ENCODE data around the gene TNFRSF13B. TPM values are rescaled to one million over a fixed set of nuclear protein-coding genes. Genes with fewer than 3 reads are reported as not detected.
"Not testable (repeated sequence)": the region's sequence is repeated elsewhere in the genome, so short reads cannot be mapped to it uniquely, and the experiment has no call there.

TNFRSF13B gene
- total RNA-seq, 1 donor: not detected

GRCh38 chr17:16972346-16972745 lies 428 bp upstream of the TNFRSF13B start:
- DNase-seq (ENCODE audit: low read depth): no peak
- no peak for TF ChIP-seq CTCF (IDR thresholded peaks at IDR 0.05; ENCODE audit: insufficient read depth, low read depth, low read length)
- H3K4me3 ChIP-seq (ENCODE audit: low read depth, low read length): no peak overlapping the region

- no peak overlapping the region for H3K4me3 ChIP-seq (ENCODE audit: low read depth, low read length)
- DNase-seq (ENCODE audit: low read depth): no peak
- no peak for TF ChIP-seq CTCF (IDR thresholded peaks at IDR 0.05; ENCODE audit: insufficient read depth, low read depth, low read length)
These were observed 1.7 kb downstream of the TNFRSF13B start for GRCh38 chr17:16969931-16970906.

- DNase-seq (ENCODE audit: low read depth): no peak
- H3K4me3 ChIP-seq (ENCODE audit: low read depth, low read length): no peak overlapping the region
- no peak for TF ChIP-seq CTCF (IDR thresholded peaks at IDR 0.05; ENCODE audit: insufficient read depth, low read depth, low read length)
These were observed 3.1 kb downstream of the TNFRSF13B start for GRCh38 chr17:16968786-16969185.

- no peak overlapping the region for H3K4me3 ChIP-seq (ENCODE audit: low read depth, low read length)
- TF ChIP-seq CTCF (IDR thresholded peaks at IDR 0.05; ENCODE audit: insufficient read depth, low read depth, low read length): peak; percentile 14
- DNase-seq (ENCODE audit: low read depth): no peak
These were observed 9.1 kb downstream of the TNFRSF13B start for GRCh38 chr17:16962804-16963203.

GRCh38 chr17:16961792-16962191 lies 10.1 kb downstream of the TNFRSF13B start:
- TF ChIP-seq CTCF (IDR thresholded peaks at IDR 0.05; ENCODE audit: insufficient read depth, low read depth, low read length): no peak
- no peak for DNase-seq (ENCODE audit: low read depth)
- H3K4me3 ChIP-seq (ENCODE audit: low read depth, low read length): no peak overlapping the region

- DNase-seq (ENCODE audit: low read depth); H3K4me3 ChIP-seq (ENCODE audit: low read depth, low read length): not testable (repeated sequence)
These were observed 10.9 kb downstream of the TNFRSF13B start for GRCh38 chr17:16961022-16961421.

- DNase-seq (ENCODE audit: low read depth); H3K4me3 ChIP-seq (ENCODE audit: low read depth, low read length): not testable (repeated sequence)
These were observed 16.9 kb downstream of the TNFRSF13B start for GRCh38 chr17:16955011-16955410.

GRCh38 chr17:16954521-16954920 lies 17.4 kb downstream of the TNFRSF13B start:
- no peak for DNase-seq (ENCODE audit: low read depth)
- H3K4me3 ChIP-seq (ENCODE audit: low read depth, low read length): no peak overlapping the region
- no peak for TF ChIP-seq CTCF (IDR thresholded peaks at IDR 0.05; ENCODE audit: insufficient read depth, low read depth, low read length)

Measured in fibroblast of villous mesenchyme (primary cell).